SK-N-SH (cell line): ENCODE measurements around the gene NDOR1. TPM values are rescaled to one million over a fixed set of nuclear protein-coding genes. Genes with fewer than 3 reads are reported as not detected.
A peak's percentile ranks its signal among the peaks of the same experiment; 100 is the strongest.

Experiments used
- CTCF ChIA-PET: fragments of 300-600, 350-600 bp; formaldehyde crosslinking; extraction: SDS; loops from one replicate; lab custom pipeline; 2021; lab: Yijun Ruan, JAX
- POLR2A ChIA-PET: fragments of 350-600 bp; sonication (Branson Sonifier 250); formaldehyde crosslinking; extraction: SDS; loops from one replicate; lab custom pipeline; 2020; ENCODE audit warnings: antibody characterized with exemption, inconsistent platforms; lab: Yijun Ruan, JAX
- DNase-seq: peaks from one replicate; pipeline ENCODE4 v3.0.0; 2012
- H2AFZ ChIP-seq: fragments of 200-600 bp; sonication (generic); 2 replicates; pipeline ENCODE4 v1.8.1; 2016; ENCODE audit warnings: antibody characterized with exemption, mild to moderate bottlenecking, low read depth
- H3F3A ChIP-seq: fragments of 200-600 bp; sonication (generic); replicated peaks from 2 replicates; pipeline ENCODE3; 2016; ENCODE audit warnings: antibody characterized with exemption, mild to moderate bottlenecking; ENCODE audit not compliant: insufficient read depth
- H3K27ac ChIP-seq, 2 experiments: fragments of 200-500 bp in 1 of 2; fragments of 200-600 bp in 1 of 2; sonication (Bioruptor generic) in 1 of 2; sonication (generic), shearing (Covaris generic) in 1 of 2; 2 replicates each; pipeline versions ENCODE4 v1.5.1 to v1.6.1; 2014 to 2016; ENCODE audit warnings: low read depth in 2 of 2, inconsistent platforms in 1 of 2, low read length in 1 of 2, mild to moderate bottlenecking in 1 of 2, mixed read lengths in 1 of 2
- H3K27me3 ChIP-seq: fragments of 200-600 bp; sonication (generic), shearing (Covaris generic); 2 replicates; pipeline ENCODE4 v1.6.1; 2016; ENCODE audit warnings: mixed run types; ENCODE audit not compliant: insufficient read depth
- H3K36me3 ChIP-seq, 2 experiments: fragments of 200-500 bp in 1 of 2; fragments of 200-600 bp in 1 of 2; sonication (Bioruptor generic) in 1 of 2; sonication (generic) in 1 of 2; replicated peaks in 1 of 2; 2 replicates each; pipeline versions ENCODE3 to v1.5.1; 2014 to 2016; ENCODE audit warnings: low read length in 1 of 2, mild to moderate bottlenecking in 1 of 2; ENCODE audit not compliant: insufficient read depth in 2 of 2, control insufficient read depth in 1 of 2
- H3K4me1 ChIP-seq, 2 experiments: fragments of 200-500 bp in 1 of 2; fragments of 200-600 bp in 1 of 2; sonication (Bioruptor generic) in 1 of 2; sonication (generic), shearing (Covaris generic) in 1 of 2; 2 replicates each; pipeline versions ENCODE4 v1.5.1 to v1.6.1; 2014 to 2016; ENCODE audit warnings: low read depth in 1 of 2, low read length in 1 of 2, mixed run types in 1 of 2; ENCODE audit not compliant: insufficient read depth in 2 of 2, control insufficient read depth in 1 of 2
- H3K4me2 ChIP-seq: fragments of 200-600 bp; sonication (generic), shearing (Covaris generic); 2 replicates; pipeline ENCODE4 v1.6.1; 2017; ENCODE audit warnings: mixed run types
- H3K4me3 ChIP-seq, 2 experiments: fragments of 200-500 bp in 1 of 2; fragments of 200-600 bp in 1 of 2; sonication (Bioruptor generic) in 1 of 2; sonication (generic), shearing (Covaris generic) in 1 of 2; 2 replicates each; pipeline versions ENCODE4 v1.5.1 to v1.8.1; 2014 to 2016; ENCODE audit warnings: low read depth in 2 of 2, inconsistent platforms in 1 of 2, low read length in 1 of 2, mild to moderate bottlenecking in 1 of 2, mixed read lengths in 1 of 2, moderate library complexity in 1 of 2
- H3K79me2 ChIP-seq: fragments of 200-600 bp; sonication (generic); 2 replicates; pipeline ENCODE4 v1.8.1; 2017; ENCODE audit warnings: mild to moderate bottlenecking; ENCODE audit not compliant: insufficient read depth
- H3K9ac ChIP-seq: fragments of 200-600 bp; sonication (generic); 2 replicates; pipeline ENCODE4 v1.6.1; 2017; ENCODE audit warnings: mixed run types
- H3K9me2 ChIP-seq: fragments of 200-600 bp; sonication (generic); 2 replicates; pipeline ENCODE4 v1.6.1; 2017; ENCODE audit warnings: mixed run types
- H3K9me3 ChIP-seq: fragments of 200-600 bp; sonication (generic); 2 replicates; pipeline ENCODE4 v1.6.1; 2017; ENCODE audit warnings: mixed run types, mild to moderate bottlenecking, moderate library complexity
- H4K20me1 ChIP-seq: fragments of 200-600 bp; sonication (generic); 2 replicates; pipeline ENCODE4 v1.6.1; 2017; ENCODE audit warnings: mild to moderate bottlenecking, mixed run types; ENCODE audit not compliant: insufficient read depth
- CHD2 ChIP-seq: fragments of 150-350 bp; IDR thresholded peaks from 2 replicates; pipeline ENCODE4 v1.6.1; 2018; ENCODE audit warnings: low read length; ENCODE audit not compliant: partially characterized antibody
- ELF1 ChIP-seq: IDR thresholded peaks from 2 replicates; pipeline ENCODE4 v1.4.0; 2012
- EZH2phosphoT487 ChIP-seq: fragments of 200-600 bp; sonication (generic); IDR thresholded peaks from 2 replicates; pipeline ENCODE4 v1.6.1; 2017; ENCODE audit warnings: low read depth, mixed run types, mild to moderate bottlenecking, antibody characterized with exemption, moderate library complexity, borderline replicate concordance
- FOSL2 ChIP-seq: IDR thresholded peaks from 2 replicates; pipeline ENCODE4 v1.4.0; 2012; ENCODE audit warnings: low read depth, mild to moderate bottlenecking, moderate library complexity, borderline replicate concordance
- JUND ChIP-seq: IDR thresholded peaks from 2 replicates; pipeline ENCODE4 v1.4.0; 2012
- MEF2A ChIP-seq: IDR thresholded peaks from 2 replicates; pipeline ENCODE4 v1.4.0; 2012; ENCODE audit warnings: low read depth, borderline replicate concordance
- NFIC ChIP-seq: IDR thresholded peaks from 2 replicates; pipeline ENCODE4 v1.4.0; 2012; ENCODE audit warnings: borderline replicate concordance
- NRF1 ChIP-seq: IDR thresholded peaks from 2 replicates; pipeline ENCODE4 v1.6.1; 2012; ENCODE audit warnings: low read depth, mild to moderate bottlenecking, low read length
- RAD21 ChIP-seq: IDR thresholded peaks from 2 replicates; pipeline ENCODE4 v1.6.1; 2012; ENCODE audit warnings: mild to moderate bottlenecking, low read length
- RXRA ChIP-seq: IDR thresholded peaks from 2 replicates; pipeline ENCODE4 v1.4.0; 2012; ENCODE audit warnings: low read depth, mild to moderate bottlenecking, borderline replicate concordance
- SIN3A ChIP-seq: IDR thresholded peaks from 2 replicates; pipeline ENCODE4 v1.6.1; 2012; ENCODE audit warnings: low read depth, mild to moderate bottlenecking, low read length, moderate library complexity, borderline replicate concordance
- SMC3 ChIP-seq: IDR thresholded peaks from 2 replicates; pipeline ENCODE4 v1.6.1; 2012; ENCODE audit warnings: low read depth, low read length, improper control_type of control experiment
- TAF1 ChIP-seq: IDR thresholded peaks from 2 replicates; pipeline ENCODE4 v1.6.1; 2012; ENCODE audit warnings: low read depth, mild to moderate bottlenecking, low read length, moderate library complexity, borderline replicate concordance
- TEAD4 ChIP-seq: IDR thresholded peaks from 2 replicates; pipeline ENCODE4 v1.4.0; 2012; ENCODE audit warnings: mild to moderate bottlenecking, borderline replicate concordance; ENCODE audit not compliant: insufficient read depth
- YY1 ChIP-seq: IDR thresholded peaks from 2 replicates; pipeline ENCODE4 v1.4.0; 2012; ENCODE audit warnings: low read depth, mild to moderate bottlenecking
- WGBS: methylation state at CpG from one replicate; pipeline ENCODE4 v1.1.6; 2017; ENCODE audit warnings: low lambda C conversion rate; 5-methylcytosine and 5-hydroxymethylcytosine counted together
- polyA plus RNA-seq, 3 experiments: library from polyadenylated mRNA; depleted of rRNA; stranded (reverse); fragments of >200 nt; gene quantifications; 2 replicates each; pipeline ENCODE4 v1.2.3, GENCODE V29; 2012
- TF ChIP-seq, protein P1 (sequence below): IDR thresholded peaks from 2 replicates; pipeline ENCODE4 v1.4.0; 2012; ENCODE audit warnings: low read depth, borderline replicate concordance
- TF ChIP-seq, protein P2 (sequence below): fragments of 150-350 bp; IDR thresholded peaks from 2 replicates; pipeline ENCODE4 v1.6.1; 2016; ENCODE audit warnings: mild to moderate bottlenecking, low read depth, low read length
- TF ChIP-seq, protein P3 (sequence below): IDR thresholded peaks from 2 replicates; pipeline ENCODE4; 2012
- TF ChIP-seq, protein P4 (sequence below): fragments of 200-600 bp; sonication (generic); IDR thresholded peaks from 2 replicates; pipeline ENCODE4 v1.6.1; 2017; ENCODE audit warnings: antibody characterized with exemption, mild to moderate bottlenecking, moderate library complexity

Gene NDOR1
- polyA plus RNA-seq, 1 of the 3 experiments (the other 2 are of a cell fraction), result 8.6 TPM

DNA sequence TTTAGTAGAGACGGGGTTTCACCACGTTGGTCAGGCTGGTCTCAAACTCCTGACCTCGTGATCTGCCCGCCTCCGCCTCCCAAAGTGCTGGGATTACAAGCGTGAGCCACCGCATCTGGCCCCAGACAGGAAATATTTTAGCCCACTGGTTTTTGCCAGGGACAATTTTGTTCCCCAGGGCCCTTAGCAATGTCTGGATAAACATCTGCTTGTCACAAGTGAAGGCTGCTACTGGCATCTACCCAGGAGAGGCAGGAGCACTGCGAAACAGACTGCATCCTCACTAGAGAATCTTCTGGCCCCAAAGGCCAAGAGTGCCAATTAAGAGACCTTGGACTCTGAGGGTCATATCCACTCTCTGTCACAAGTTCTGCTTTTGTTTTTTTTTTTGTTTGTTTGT is 2.5 kb upstream of the NDOR1 start:
- Histone ChIP-seq H3F3A (peaks cover 14% of the 10 kb centered on the region), H3K36me3 (no peaks in the 10 kb centered on the region), H3K27me3 (no peaks in the 10 kb centered on the region), H4K20me1 (peaks cover 15% of the 10 kb centered on the region), H3K79me2 (peaks cover 81% of the 10 kb centered on the region), H3K4me2 (no peak overlapping the region), H3K4me3 (no peak overlapping the region), H3K4me1 (peaks cover 22 to 55% of the 10 kb centered on the region in 2 experiments), H3K9ac (no peak overlapping the region), H2AFZ (no peak overlapping the region), H3K27ac (no peak overlapping the region), H3K9me2 (no peaks in the 10 kb centered on the region), H3K9me3 (no peaks in the 10 kb centered on the region)
- TF ChIP-seq SIN3A (no peak), SMC3 (no peak), EZH2phosphoT487 (no peak), NRF1 (no peak)
- TF ChIP-seq, protein P1, sequence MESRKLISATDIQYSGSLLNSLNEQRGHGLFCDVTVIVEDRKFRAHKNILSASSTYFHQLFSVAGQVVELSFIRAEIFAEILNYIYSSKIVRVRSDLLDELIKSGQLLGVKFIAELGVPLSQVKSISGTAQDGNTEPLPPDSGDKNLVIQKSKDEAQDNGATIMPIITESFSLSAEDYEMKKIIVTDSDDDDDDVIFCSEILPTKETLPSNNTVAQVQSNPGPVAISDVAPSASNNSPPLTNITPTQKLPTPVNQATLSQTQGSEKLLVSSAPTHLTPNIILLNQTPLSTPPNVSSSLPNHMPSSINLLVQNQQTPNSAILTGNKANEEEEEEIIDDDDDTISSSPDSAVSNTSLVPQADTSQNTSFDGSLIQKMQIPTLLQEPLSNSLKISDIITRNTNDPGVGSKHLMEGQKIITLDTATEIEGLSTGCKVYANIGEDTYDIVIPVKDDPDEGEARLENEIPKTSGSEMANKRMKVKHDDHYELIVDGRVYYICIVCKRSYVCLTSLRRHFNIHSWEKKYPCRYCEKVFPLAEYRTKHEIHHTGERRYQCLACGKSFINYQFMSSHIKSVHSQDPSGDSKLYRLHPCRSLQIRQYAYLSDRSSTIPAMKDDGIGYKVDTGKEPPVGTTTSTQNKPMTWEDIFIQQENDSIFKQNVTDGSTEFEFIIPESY, result no peak
- POLR2A ChIA-PET, result interaction anchor here (1.2 kb wide), 1 partner anchor 64 kb away, joined by 3 read pairs; the partner anchor contains the start of gene GRIN1
- DNase-seq, result no peak
- CTCF ChIA-PET, result no interaction called here
- WGBS, result 86% methylated on average over 8 of the region's 8 CpGs

DNA sequence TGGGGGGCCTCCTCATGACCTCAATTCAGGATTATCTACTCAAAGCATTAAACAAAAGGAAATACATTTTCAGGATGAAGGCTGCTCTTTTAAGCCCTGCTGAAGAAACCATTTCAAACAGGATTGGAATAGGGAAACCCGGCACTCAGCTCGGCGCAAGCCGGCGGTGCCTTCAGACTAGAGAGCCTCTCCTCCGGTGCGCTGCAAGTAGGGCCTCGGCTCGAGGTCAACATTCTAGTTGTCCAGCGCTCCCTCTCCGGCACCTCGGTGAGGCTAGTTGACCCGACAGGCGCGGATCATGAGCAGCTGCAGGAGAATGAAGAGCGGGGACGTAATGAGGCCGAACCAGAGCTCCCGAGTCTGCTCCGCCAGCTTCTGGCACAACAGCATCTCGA is 772 bp upstream of the NDOR1 start:
- Histone ChIP-seq H3K4me3 (peak overlapping the region; percentile 87 to 100), H3K9ac (peak overlapping the region; percentile 99), H3K36me3 (no peaks in the 10 kb centered on the region), H3K4me2 (peak overlapping the region; percentile 100), H3K9me2 (no peaks in the 10 kb centered on the region), H3K27me3 (no peaks in the 10 kb centered on the region), H3K79me2 (peaks cover 69% of the 10 kb centered on the region), H3F3A (peaks cover 14% of the 10 kb centered on the region), H3K9me3 (no peaks in the 10 kb centered on the region), H3K27ac (no peak overlapping the region; a peak in 1 of 4 replicates), H4K20me1 (no peaks in the 10 kb centered on the region), H2AFZ (peak overlapping the region; percentile 56; the same call in 1 of the 2 replicates), H3K4me1 (peaks cover 11 to 38% of the 10 kb centered on the region in 2 experiments)
- WGBS, result 4% methylated on average over 13 of the region's 21 CpGs
- ChIA-PET CTCF (interaction anchor here (0.8 to 2.5 kb wide), 6 partner anchors 15 to 155 kb away, joined by 4 to 9 read pairs (median 4); partner anchors contain the start of gene RNF224), POLR2A (interaction anchor here (0.6 to 1.5 kb wide), 9 partner anchors 9 to 165 kb away, joined by 3 to 6 read pairs (median 3); partner anchors contain the start of genes RNF224 and SSNA1)
- no peak for DNase-seq
- no peak for TF ChIP-seq EZH2phosphoT487
- no peak for TF ChIP-seq CHD2
- TF ChIP-seq RXRA, result no peak
- TF ChIP-seq ELF1, result no peak
- no peak for TF ChIP-seq RAD21
- TF ChIP-seq MEF2A, result no peak
- TF ChIP-seq, protein P2, sequence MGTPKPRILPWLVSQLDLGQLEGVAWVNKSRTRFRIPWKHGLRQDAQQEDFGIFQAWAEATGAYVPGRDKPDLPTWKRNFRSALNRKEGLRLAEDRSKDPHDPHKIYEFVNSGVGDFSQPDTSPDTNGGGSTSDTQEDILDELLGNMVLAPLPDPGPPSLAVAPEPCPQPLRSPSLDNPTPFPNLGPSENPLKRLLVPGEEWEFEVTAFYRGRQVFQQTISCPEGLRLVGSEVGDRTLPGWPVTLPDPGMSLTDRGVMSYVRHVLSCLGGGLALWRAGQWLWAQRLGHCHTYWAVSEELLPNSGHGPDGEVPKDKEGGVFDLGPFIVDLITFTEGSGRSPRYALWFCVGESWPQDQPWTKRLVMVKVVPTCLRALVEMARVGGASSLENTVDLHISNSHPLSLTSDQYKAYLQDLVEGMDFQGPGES, result no peak
- TF ChIP-seq, protein P3, sequence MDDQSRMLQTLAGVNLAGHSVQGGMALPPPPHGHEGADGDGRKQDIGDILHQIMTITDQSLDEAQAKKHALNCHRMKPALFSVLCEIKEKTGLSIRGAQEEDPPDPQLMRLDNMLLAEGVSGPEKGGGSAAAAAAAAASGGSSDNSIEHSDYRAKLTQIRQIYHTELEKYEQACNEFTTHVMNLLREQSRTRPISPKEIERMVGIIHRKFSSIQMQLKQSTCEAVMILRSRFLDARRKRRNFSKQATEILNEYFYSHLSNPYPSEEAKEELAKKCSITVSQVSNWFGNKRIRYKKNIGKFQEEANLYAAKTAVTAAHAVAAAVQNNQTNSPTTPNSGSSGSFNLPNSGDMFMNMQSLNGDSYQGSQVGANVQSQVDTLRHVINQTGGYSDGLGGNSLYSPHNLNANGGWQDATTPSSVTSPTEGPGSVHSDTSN, result no peak
- TF ChIP-seq FOSL2, result no peak
- no peak for TF ChIP-seq JUND
- TF ChIP-seq SIN3A, result no peak
- no peak for TF ChIP-seq NFIC
- TF ChIP-seq TAF1, result no peak
- no peak for TF ChIP-seq YY1
- TF ChIP-seq, protein P4, sequence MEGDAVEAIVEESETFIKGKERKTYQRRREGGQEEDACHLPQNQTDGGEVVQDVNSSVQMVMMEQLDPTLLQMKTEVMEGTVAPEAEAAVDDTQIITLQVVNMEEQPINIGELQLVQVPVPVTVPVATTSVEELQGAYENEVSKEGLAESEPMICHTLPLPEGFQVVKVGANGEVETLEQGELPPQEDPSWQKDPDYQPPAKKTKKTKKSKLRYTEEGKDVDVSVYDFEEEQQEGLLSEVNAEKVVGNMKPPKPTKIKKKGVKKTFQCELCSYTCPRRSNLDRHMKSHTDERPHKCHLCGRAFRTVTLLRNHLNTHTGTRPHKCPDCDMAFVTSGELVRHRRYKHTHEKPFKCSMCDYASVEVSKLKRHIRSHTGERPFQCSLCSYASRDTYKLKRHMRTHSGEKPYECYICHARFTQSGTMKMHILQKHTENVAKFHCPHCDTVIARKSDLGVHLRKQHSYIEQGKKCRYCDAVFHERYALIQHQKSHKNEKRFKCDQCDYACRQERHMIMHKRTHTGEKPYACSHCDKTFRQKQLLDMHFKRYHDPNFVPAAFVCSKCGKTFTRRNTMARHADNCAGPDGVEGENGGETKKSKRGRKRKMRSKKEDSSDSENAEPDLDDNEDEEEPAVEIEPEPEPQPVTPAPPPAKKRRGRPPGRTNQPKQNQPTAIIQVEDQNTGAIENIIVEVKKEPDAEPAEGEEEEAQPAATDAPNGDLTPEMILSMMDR, result no peak
- no peak for TF ChIP-seq SMC3
- no peak for TF ChIP-seq TEAD4
- TF ChIP-seq, protein P1, result no peak
